AG09309 (cell line): ENCODE results near the gene FAM3A.

Experiments used
- DNase-seq: peaks from one replicate; pipeline ENCODE4 v3.0.0-alpha.2; 2010; ENCODE audit warnings: low read depth
- H3K4me3 ChIP-seq: 2 replicates; pipeline ENCODE4 v1.5.1; 2011; ENCODE audit warnings: mild to moderate bottlenecking, low read depth, low read length, moderate library complexity; ENCODE audit not compliant: control insufficient read depth
- CTCF ChIP-seq: IDR thresholded peaks from 2 replicates; pipeline ENCODE4 v1.5.1; 2011; ENCODE audit warnings: mild to moderate bottlenecking, low read depth, low read length, inconsistent platforms; ENCODE audit not compliant: insufficient read depth, control insufficient read depth; ENCODE audit errors: missing control alignments

The FAM3A gene

GRCh38 chrX:154458116-154458953 lies 57.7 kb downstream of the FAM3A start, which contains the start of gene PLXNA3:
PLXNA3 (plus strand) TSS chrX:154458281; CDS start chrX:154460184, 1,903 bp downstream.
- DNase-seq, result no peak
- peak within 1 kb of the TSS; percentile 86 for H3K4me3 ChIP-seq
- no peak for TF ChIP-seq CTCF

- no peak for DNase-seq
- no peak for TF ChIP-seq CTCF
- peak overlapping the region; percentile 52 for H3K4me3 ChIP-seq
These were observed 58.4 kb downstream of the FAM3A start for GRCh38 chrX:154457491-154458115.
